ENCODE measurements around the gene ANK3.

GRCh38 chr10:60139798-60140566, 249.7 kb downstream of the ANK3 start:
- TF ChIP-seq POLR2AphosphoS5 (IDR thresholded peaks at IDR 0.05) (no peak), CTCF (IDR thresholded peaks at IDR 0.05; ENCODE audit: poor library complexity, severe bottlenecking) (no peak), EP300 (conservative IDR thresholded peaks at IDR 0.05; ENCODE audit: poor library complexity, severe bottlenecking) (no peak), EZH2 (IDR thresholded peaks at IDR 0.05; ENCODE audit: borderline replicate concordance, insufficient read depth, low read length, poor library complexity, severe bottlenecking) (no peak), RAD21 (conservative IDR thresholded peaks at IDR 0.05) (no peak)
